Endothelial cell of umbilical vein (primary cell): Measurements from ENCODE around the gene ANKUB1. TPM values are rescaled to one million over a fixed set of nuclear protein-coding genes. Genes with fewer than 3 reads are reported as not detected.

Experiments used
- BruUV-seq: library from RNA; stranded (reverse); fragments of 400-500 nt; replicated peaks from 2 replicates; lab custom pipeline; 2021; lab: Mats Ljungman, UMichigan
- CTCF ChIA-PET: fragments of 300-600, 350-600 bp; sonication (Branson Sonifier 250); formaldehyde crosslinking; loops from one replicate; lab custom pipeline; 2021; ENCODE audit warnings: antibody characterized with exemption, inconsistent platforms; lab: Charles Lee
- POLR2A ChIA-PET: fragments of 300-600, 350-600 bp; sonication (Branson Sonifier 250); formaldehyde crosslinking; loops from one replicate; lab custom pipeline; 2021; ENCODE audit warnings: antibody characterized with exemption, inconsistent platforms; lab: Charles Lee
- DNase-seq: peaks from one replicate; pipeline ENCODE4 v3.0.0-alpha.2; 2011; ENCODE audit warnings: low read depth, low spot score
- FAIRE-seq: peaks from 2 replicates; lab custom pipeline; 2011; peaks lifted over from hg19 to GRCh38; lab: Jason Lieb, UNC
- H2AFZ ChIP-seq: 2 replicates; pipeline ENCODE4 v1.6.0; 2012; ENCODE audit warnings: low read depth, low read length, control low read depth, inconsistent platforms
- H3K27ac ChIP-seq: 2 replicates; pipeline ENCODE4 v1.5.1; 2011; ENCODE audit warnings: low read depth, mild to moderate bottlenecking, control low read depth, low read length, moderate library complexity; ENCODE audit not compliant: insufficient read depth
- H3K27me3 ChIP-seq, 2 experiments: 2 replicates each; pipeline versions ENCODE4 v1.6.0 to v1.6.1; 2011; ENCODE audit warnings: low read length in 2 of 2, mixed read lengths in 1 of 2; ENCODE audit not compliant: control insufficient read depth in 2 of 2, insufficient read depth in 2 of 2
- H3K36me3 ChIP-seq, 2 experiments: 2 replicates in 1 of 2; 3 replicates in 1 of 2; pipeline ENCODE4 v1.5.1; 2011; ENCODE audit warnings: low read length in 2 of 2, mild to moderate bottlenecking in 1 of 2, moderate library complexity in 1 of 2; ENCODE audit not compliant: control insufficient read depth in 2 of 2, insufficient read depth in 2 of 2; ENCODE audit errors: extremely low read depth in 1 of 2
- H3K4me1 ChIP-seq: 3 replicates; pipeline ENCODE4 v1.5.1; 2011; ENCODE audit warnings: mild to moderate bottlenecking, low read length; ENCODE audit not compliant: control insufficient read depth, insufficient read depth; ENCODE audit errors: extremely low read depth
- H3K4me2 ChIP-seq: 2 replicates; pipeline ENCODE4 v1.6.1; 2011; ENCODE audit warnings: low read length, control low read depth, mixed read lengths; ENCODE audit not compliant: insufficient read depth
- H3K4me3 ChIP-seq, 3 experiments: fragments of 200-600 bp in 1 of 3; sonication (generic), shearing (Covaris generic) in 1 of 3; replicated peaks in 1 of 3; 2 replicates each; pipeline ENCODE4 v1.5.1; 2011 to 2016; ENCODE audit warnings: control low read depth in 3 of 3, low read length in 3 of 3, mild to moderate bottlenecking in 2 of 3, inconsistent platforms in 1 of 3, low read depth in 1 of 3, moderate library complexity in 1 of 3; ENCODE audit not compliant: insufficient read depth in 1 of 3
- H3K79me2 ChIP-seq: 2 replicates; pipeline ENCODE4 v1.6.0; 2012; ENCODE audit warnings: low read length, inconsistent platforms; ENCODE audit not compliant: control insufficient read depth, insufficient read depth
- H3K9ac ChIP-seq: replicated peaks from 2 replicates; pipeline ENCODE3; 2011; ENCODE audit warnings: low read length, control low read depth; ENCODE audit not compliant: insufficient read depth; ENCODE audit errors: extremely low read depth
- H3K9me1 ChIP-seq: replicated peaks from 3 replicates; pipeline ENCODE4 v1.6.0; 2011; ENCODE audit warnings: mild to moderate bottlenecking, low read length; ENCODE audit not compliant: control insufficient read depth, insufficient read depth; ENCODE audit errors: extremely low read depth
- H3K9me3 ChIP-seq: replicated peaks from 2 replicates; pipeline ENCODE4 v1.5.1; 2012; ENCODE audit warnings: low read length, inconsistent platforms; ENCODE audit not compliant: control insufficient read depth, insufficient read depth
- H4K20me1 ChIP-seq: replicated peaks from 2 replicates; pipeline ENCODE3; 2011; ENCODE audit warnings: mild to moderate bottlenecking, low read length; ENCODE audit not compliant: control insufficient read depth, insufficient read depth; ENCODE audit errors: extremely low read depth
- CTCF ChIP-seq, 2 donors: IDR thresholded peaks; 1 replicate in 1 of 2; 2 replicates in 1 of 2; pipeline ENCODE4 v1.5.1; 2011; ENCODE audit warnings: low read length in 2 of 2, mild to moderate bottlenecking in 2 of 2, moderate library complexity in 2 of 2, control low read depth in 1 of 2, inconsistent platforms in 1 of 2, low read depth in 1 of 2; ENCODE audit not compliant: insufficient read depth in 1 of 2; ENCODE audit errors: extremely low read depth in 1 of 2
- EZH2 ChIP-seq: IDR thresholded peaks from 2 replicates; pipeline ENCODE4 v1.6.1; 2012; ENCODE audit warnings: borderline replicate concordance, low read depth, mild to moderate bottlenecking, moderate library complexity, low read length, inconsistent platforms; ENCODE audit not compliant: severe bottlenecking
- FOS ChIP-seq: IDR thresholded peaks from 2 replicates; pipeline ENCODE4 v1.6.1; 2011; ENCODE audit warnings: mild to moderate bottlenecking, low read length, moderate library complexity, borderline replicate concordance; ENCODE audit not compliant: insufficient read depth
- GATA2 ChIP-seq: IDR thresholded peaks from 2 replicates; pipeline ENCODE4 v1.7.0; 2011; ENCODE audit warnings: low read depth, mild to moderate bottlenecking, moderate library complexity, mixed read lengths, low read length; ENCODE audit not compliant: insufficient read length, insufficient read depth
- MAX ChIP-seq: IDR thresholded peaks from 2 replicates; pipeline ENCODE4 v1.6.1; 2011; ENCODE audit not compliant: insufficient read depth, insufficient read length
- MYC ChIP-seq: IDR thresholded peaks from one replicate; pipeline ENCODE4 v1.6.1; 2011; ENCODE audit warnings: mild to moderate bottlenecking, low read depth, low read length
- POLR2A ChIP-seq: IDR thresholded peaks from 2 replicates; pipeline ENCODE4 v1.6.1; 2012; ENCODE audit warnings: low read depth, mild to moderate bottlenecking, control low read depth, low read length
- dilution Hi-C: fragments of 300-500 bp; cut with MboI; formaldehyde crosslinking; loops from one replicate; pipeline ENCODE4 v1.15.0; 2019; ENCODE audit warnings: low sequenced_read_pairs; ENCODE audit not compliant: extremely low pct_ligation_motif_present
- intact Hi-C: fragments of 100-400 bp; cut with micrococcal nuclease; formaldehyde crosslinking; loops from one replicate; pipeline ENCODE4 v1.10.0; 2022
- polyA plus RNA-seq, 4 experiments: library from polyadenylated mRNA; depleted of rRNA in 3 of 4; stranded (reverse) in 3 of 4; unstranded in 1 of 4; fragments of >200 nt; gene quantifications; 2 replicates each; pipeline versions ENCODE4 v1.2.1 to v1.2.3, GENCODE V29; 2011 to 2012; ENCODE audit warnings: missing spikeins in 1 of 4
- total RNA-seq: library from RNA; stranded (reverse); gene quantifications from 2 replicates; pipeline ENCODE4 v1.2.3, GENCODE V29; 2021

The ANKUB1 gene
- total and polyA plus RNA-seq, 2 donors (not counting 3 experiments of a cell fraction or from before 2014, with no cell fraction given) = not detected

GRCh38 chr3:149720918-149721317 is 71.4 kb downstream of the ANKUB1 start:
- DNase-seq (no peak), FAIRE-seq (no peak)
- Histone ChIP-seq H3K36me3 (no peaks in the 10 kb centered on the region), H3K4me3 (no peak overlapping the region), H3K9me1 (no peaks in the 10 kb centered on the region), H2AFZ (no peak overlapping the region), H3K4me1 (peaks cover 15% of the 10 kb centered on the region), H4K20me1 (no peaks in the 10 kb centered on the region), H3K79me2 (no peaks in the 10 kb centered on the region), H3K27ac (no peak overlapping the region), H3K9ac (no peak overlapping the region), H3K9me3 (peaks cover 2% of the 10 kb centered on the region), H3K4me2 (no peak overlapping the region), H3K27me3 (no peaks in the 10 kb centered on the region)
- CTCF ChIA-PET = interaction anchor here (1.2 to 1.5 kb wide), 3 partner anchors 15 to 60 kb away, joined by 4 to 6 read pairs (median 5); no protein-coding TSS in a partner anchor
- TF ChIP-seq MYC (no peak), FOS (no peak), EZH2 (no peak), CTCF (IDR thresholded peaks at IDR 0.05; ENCODE audit: extremely low read depth in 1 of 2, insufficient read depth in 1 of 2, low read depth in 1 of 2, low read length in 2 of 2) (no peak), MAX (no peak), POLR2A (no peak), GATA2 (no peak)
- dilution Hi-C loops (no loop called here), intact Hi-C loops (no loop called here)
- BruUV-seq = no TSS peak
- POLR2A ChIA-PET = no interaction called here
